Heart left ventricle (tissue), 13 donors: Measurements from ENCODE around the gene TAC4.

Experiments used
- CTCF ChIP-seq, 12 donors: fragments of 200-600 bp; sonication (generic) in 4 of 12; IDR thresholded peaks; one replicate each; pipeline versions ENCODE4 v1.5.0 to v1.8.0; 2018 to 2022; ENCODE audit warnings: antibody characterized with exemption in 12 of 12, mild to moderate bottlenecking in 5 of 12
- POLR2A ChIP-seq, 2 donors: fragments of 450-650 bp; IDR thresholded peaks; one replicate each; pipeline ENCODE4 v1.6.1; 2017; ENCODE audit warnings: antibody characterized with exemption in 2 of 2, mild to moderate bottlenecking in 2 of 2, moderate library complexity in 2 of 2
- donor health status: ischemic (EF 13 %, LVEDD 7.1; RV severe dilation, severe dysfunction).
- donor health status: DM: no; HTN: yes; CAD: no.
- donor health status: DM: no; HTN: no; CAD: no.
- donor health status: ischemic (EF 25% LVEDD 6.9; RV normal size, moderate dysfunction).
- donor health status: ischemic (EF 25% LVEDD 5.7; RV mildly dilated, moderate dysfunction).
- donor health status: ischemic (EF 35%, LVEDD 5.7; RV mildly dilated, moderate dysfunction).
- donor health status: nonischemic (EF 11% LVEDD 7.7; RV severe dilation, severe dysfunction).
- donor health status: DM: yes; HTN: yes; CAD: no.
- donor health status: PGD.
- donor health status: ischemic (EF 29% LVEDD 5.4; RV normal size, mild dysfunction).
- donor health status: nonischemic (EF 23%, LVEDD 6.1; RV moderate dilation, normal function).

GRCh38 chr17:49836111-49837030 lies 11.5 kb downstream of the TAC4 start:
- TF ChIP-seq POLR2A (IDR thresholded peaks at IDR 0.05): no peak
- no peak for TF ChIP-seq CTCF (IDR thresholded peaks at IDR 0.05)
